ENCODE data around the gene DLGAP1.

GRCh38 chr18:3540805-3541548 lies 914.1 kb downstream of the DLGAP1 start:
- no peak for TF ChIP-seq CTCF (IDR thresholded peaks at IDR 0.05)
- no peak for TF ChIP-seq POLR2A (IDR thresholded peaks at IDR 0.05)
